GM20431 (cell line): ENCODE data around the gene SCAPER.
"Not testable (repeated sequence)": the region's sequence is repeated elsewhere in the genome, so short reads cannot be mapped to it uniquely, and the experiment has no call there.

Source experiments
- in situ Hi-C: fragments of 300-500 bp; cut with MseI, MboI; formaldehyde crosslinking; loops from one replicate; pipeline ENCODE4 v1.15.0; 2020; ENCODE audit warnings: low sequenced_read_pairs; ENCODE audit not compliant: unreplicated experiment

The SCAPER gene

DNA sequence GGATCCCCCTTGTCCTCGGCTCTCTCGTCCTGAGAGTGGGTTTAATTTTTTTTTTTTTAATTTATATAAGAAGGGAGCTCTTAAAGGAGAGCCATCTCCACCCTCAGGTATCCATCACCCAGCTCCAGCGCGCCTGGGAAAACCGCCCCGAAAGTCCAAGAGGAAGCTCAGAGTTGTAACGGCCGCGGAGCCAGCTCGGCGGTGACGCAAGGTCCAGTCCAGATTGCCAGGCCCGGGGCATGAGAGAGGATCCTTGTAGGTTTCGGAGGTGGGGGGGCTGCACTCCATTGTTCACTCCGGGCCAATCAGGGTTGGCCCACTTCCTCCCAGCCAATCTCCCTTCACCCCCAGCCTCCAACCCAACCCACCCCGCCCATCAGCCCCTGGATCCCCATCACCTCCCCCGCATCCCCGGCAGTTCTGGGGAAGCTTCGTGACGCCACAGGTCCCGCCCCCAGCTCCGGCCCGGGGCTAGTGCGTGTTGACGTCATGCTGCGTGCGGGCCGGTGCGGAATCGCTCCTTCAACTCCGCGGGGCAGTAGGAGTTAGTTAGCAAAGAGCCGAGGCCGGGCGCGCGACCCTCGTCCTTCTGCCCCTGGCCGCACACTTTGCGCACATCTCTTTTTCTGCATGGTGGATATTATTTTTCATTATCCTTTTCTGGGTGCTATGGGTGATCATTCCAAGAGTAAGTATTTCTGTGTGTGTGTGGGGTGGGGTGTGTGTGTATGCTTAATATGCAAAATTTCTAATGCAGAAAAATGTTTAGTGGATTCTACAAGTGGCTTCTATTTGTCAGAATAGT is 568.7 kb downstream of the SCAPER start, which contains the start of gene ISL2:
TSS of gene ISL2 (plus strand) at position 520 of the 805 bp plus-strand sequence. CDS start at position 631, 111 bp downstream.
- in situ Hi-C loops, result no loop called here

DNA sequence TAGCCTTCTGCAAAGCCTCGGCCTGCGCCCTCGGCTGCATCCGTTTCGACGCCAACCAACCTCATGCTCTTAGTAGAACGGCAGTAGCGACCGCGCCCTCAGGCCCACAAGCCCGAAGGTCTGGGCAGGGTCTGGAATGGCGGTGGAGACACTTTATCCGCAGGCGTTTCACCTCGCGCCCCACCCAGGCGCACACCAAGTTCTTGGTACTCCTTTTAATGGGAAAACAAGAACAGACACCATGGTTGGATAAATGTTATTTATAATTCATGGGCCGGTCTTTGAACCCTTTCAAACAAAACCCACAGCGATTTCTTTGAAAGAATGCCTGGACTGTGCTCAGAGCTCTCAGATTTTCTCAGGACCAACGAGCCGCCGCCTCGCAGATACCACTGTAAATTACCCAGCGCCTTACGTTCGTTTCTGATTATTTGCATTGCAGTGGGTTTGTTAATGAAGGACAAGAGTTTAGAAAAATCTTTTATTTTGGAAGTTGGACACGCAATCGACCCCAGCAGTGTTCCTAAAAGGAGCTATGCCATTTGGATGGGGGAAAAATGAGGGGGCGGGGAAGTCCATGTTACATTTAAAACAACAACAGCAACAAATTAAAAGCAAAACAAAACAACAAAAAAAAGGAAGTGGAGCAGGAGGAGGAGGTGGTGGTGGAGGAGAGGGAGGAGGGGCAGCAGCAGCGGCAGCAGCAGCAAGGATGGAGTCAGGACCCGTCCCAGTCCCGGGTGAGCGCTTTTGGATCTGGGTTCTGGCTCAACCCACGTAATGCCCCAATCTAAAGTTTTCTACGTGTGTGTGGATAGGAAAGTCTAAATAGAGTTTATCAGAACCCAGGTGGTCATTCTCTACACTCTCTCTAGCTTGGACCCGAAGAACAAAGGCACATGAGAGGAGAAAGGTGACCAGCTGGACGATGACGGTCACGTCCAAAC is 569.6 kb downstream of the SCAPER start:
- in situ Hi-C loops, result no loop called here

DNA sequence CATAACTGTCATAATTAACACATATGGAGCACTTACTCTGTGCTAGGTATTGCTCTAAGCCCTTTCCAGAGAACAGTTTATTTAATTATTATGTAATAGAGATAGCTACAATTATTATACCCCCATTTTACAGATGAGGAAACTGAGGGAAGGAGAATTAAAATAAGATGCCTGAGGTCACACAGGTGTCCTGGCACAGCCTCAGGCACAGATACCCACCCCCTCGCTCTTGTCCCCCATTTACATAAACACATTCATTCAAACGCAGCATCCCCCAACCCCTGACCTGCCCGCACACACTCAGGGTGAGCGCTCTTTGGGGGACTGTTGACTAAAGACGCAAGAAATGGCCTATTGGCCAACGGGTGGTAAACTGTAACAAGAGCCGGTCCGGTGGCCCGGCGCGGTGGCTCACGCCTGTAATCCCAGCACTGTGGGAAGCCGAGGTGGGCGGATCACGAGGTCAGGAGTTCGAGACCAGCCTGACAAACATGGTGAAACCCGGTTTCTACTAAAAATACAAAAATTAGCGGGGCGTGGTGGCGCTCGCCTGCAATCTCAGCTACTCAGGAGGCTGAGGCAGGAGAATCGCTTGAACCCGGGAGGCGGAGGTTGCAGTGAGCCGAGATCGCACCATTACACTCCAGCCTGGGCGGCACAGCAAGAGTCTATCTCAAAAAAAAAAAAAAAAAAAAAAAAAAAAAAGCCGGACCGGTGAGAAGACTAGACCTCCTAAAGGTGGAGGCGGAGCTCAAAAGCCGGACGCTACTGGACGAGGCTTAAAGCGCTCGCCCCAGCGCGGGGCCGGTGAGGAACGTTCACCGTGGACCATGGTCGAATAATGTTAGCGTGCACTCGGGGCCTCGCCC is 570.5 kb downstream of the SCAPER start:
- in situ Hi-C loops, result no loop called here

DNA sequence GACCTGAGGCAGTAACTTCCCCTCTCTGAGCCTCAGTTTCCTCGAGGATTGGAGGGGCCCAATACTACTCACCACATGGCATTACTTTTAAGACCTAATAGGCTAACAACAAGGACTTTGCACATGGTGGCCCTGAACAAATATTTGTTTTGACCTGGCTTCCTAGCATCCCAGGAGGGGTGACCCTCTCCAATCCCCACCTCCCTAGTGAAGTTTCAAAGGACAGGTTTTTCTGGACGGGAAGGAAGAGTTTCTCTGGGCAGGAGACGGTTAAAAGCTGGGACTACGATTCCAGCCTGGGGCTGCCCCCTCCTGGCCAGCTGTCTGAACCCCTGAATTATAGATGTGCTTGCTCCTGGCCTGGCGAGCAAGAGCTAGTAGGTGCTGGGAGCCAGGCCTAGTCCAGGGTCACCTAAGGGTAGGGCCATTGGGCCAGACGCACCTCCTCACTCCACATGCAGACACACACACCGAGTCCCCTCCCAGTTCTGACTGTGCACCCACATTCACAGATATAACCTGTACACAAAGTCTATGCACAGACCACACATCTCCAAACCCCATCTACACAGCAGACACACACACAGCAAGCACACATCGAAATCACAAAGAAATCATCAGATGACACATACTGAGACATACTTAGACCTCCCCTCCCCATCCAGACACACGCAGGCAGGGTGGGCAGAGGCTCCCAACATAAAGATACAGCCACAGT is 571.3 kb downstream of the SCAPER start:
- in situ Hi-C loops, result no loop called here

GRCh38 chr15:76333309-76333708 is 571.8 kb downstream of the SCAPER start:
- in situ Hi-C loops, result no loop called here

DNA sequence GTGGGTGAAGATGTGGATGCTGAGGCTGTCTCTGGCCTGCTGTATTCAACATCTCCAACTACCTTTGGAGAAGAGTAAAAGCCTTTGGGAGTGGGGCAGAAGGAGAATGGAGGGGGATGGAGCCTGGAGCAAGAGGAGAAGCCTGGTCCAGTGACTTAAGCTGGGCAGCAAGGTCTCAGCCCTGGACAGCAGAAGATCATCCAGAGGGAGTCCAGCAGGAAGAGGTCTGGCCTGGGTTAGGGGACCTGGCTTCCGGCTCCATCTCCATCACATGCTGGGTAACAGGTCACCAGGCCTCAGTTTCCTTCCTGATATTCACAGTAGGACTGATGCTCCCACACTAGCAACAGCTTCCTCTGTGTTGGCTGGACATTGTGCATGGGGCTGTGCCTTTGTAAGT is 572.3 kb downstream of the SCAPER start:
- in situ Hi-C loops, result no loop called here

- in situ Hi-C loops, result no loop called here
Observed at GRCh38 chr15:76330080-76330680, 575.0 kb downstream of the SCAPER start.

GRCh38 chr15:76328958-76329357 is 576.2 kb downstream of the SCAPER start:
- in situ Hi-C loops, result no loop called here

GRCh38 chr15:76328106-76328696 is 576.9 kb downstream of the SCAPER start:
- in situ Hi-C loops, result no loop called here

GRCh38 chr15:76327191-76328105 is 577.7 kb downstream of the SCAPER start:
- in situ Hi-C loops, result no loop called here

DNA sequence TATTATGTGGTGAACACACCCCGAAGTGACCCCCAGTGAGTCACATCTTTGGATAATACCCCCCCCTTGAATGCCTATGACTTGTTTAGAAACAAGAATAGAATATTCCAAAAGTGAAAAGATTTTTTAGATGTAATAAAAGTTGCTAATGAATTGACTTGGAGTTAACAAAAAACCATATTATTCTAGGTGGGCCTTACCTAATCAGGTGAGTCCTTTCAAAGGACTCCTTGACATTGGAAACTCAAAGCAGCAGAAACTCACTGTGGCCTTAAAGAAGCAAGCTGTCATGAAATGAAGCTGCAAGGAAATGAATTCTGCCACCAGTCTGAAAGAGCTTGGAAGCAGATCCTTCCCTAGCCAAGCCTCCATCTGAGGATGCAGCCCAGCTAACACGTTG is 579.4 kb downstream of the SCAPER start:
- in situ Hi-C loops, result no loop called here

GRCh38 chr15:76324066-76324465 is 581.1 kb downstream of the SCAPER start:
- in situ Hi-C loops, result no loop called here

GRCh38 chr15:76321602-76322001 is 583.5 kb downstream of the SCAPER start:
- in situ Hi-C loops, result no loop called here

DNA sequence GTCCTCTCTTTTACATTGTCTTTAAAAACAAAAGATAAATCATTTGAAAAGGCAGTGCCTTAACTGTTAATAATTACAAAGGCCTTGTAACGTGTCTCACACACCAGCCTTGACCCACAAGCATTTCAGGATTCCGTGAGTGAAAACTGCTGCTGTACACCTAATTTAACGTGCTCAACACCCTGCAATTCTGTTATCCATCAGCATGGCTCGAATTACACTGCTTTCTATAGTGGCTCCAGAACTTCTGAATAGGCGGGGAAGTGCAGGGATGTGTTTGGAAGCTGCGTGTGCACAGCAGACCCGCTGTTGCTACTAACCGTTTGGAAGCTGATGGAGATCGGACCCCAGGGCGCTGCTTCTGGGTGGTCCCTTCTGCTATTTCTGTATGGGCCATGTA is 584.0 kb downstream of the SCAPER start:
- in situ Hi-C loops, result no loop called here

GRCh38 chr15:76320012-76320411 is 585.1 kb downstream of the SCAPER start:
- in situ Hi-C loops, result no loop called here

DNA sequence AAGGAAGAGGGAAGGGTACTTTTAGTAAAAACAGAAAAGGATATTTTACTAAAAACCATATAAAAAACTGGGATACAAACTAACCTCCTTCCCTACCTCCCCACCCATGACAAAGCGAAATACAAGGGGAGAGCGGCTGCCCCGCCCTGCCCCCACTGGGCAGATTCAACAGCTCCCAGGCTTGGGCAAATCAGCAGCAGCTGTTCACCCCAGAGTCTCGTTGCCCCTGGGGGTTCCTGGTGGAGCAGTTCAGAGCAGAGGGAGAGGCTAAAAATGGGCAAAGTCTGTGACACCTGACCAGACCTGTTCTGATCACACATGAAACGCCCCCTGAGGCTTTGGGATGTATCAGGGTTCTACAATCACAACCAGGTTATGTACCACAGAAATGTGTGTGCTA is 591.4 kb downstream of the SCAPER start:
- in situ Hi-C loops, result no loop called here

GRCh38 chr15:76313175-76313567 is 592.0 kb downstream of the SCAPER start:
- in situ Hi-C loops, result not testable (repeated sequence)
